Myocyte (in vitro differentiated cells): ENCODE data around the gene SEL1L2. TPM values are rescaled to one million over a fixed set of nuclear protein-coding genes. Genes with fewer than 3 reads are reported as not detected.

Source experiments
- DNase-seq: peaks from one replicate; pipeline ENCODE4 v3.0.0-alpha.2; 2012; ENCODE audit warnings: low read depth
- total RNA-seq: library from RNA; depleted of rRNA; stranded (reverse); fragments of >200 nt; gene quantifications from 2 replicates; pipeline ENCODE4 v1.2.3, GENCODE V29; 2014

Gene SEL1L2
- total RNA-seq, 1 donor from 2014 or later = not detected

DNA sequence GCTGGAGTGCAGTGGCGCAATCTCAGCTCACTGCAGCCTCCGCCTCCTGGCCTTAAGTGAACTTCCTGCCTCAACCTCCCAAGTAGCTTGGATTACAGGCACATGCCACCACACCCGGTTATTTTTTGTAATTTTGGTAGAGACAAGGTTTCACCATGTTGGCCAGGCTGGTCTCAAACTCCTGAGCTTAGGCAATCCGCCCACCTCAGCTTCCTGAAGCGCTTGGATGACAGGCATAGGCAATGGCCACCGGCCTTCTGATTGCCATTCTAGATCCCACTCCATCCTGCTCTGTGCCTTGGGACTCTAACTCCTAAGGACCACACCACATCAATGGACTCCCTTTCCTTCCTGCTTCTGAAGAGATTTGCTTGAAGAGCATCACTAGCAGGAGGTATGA lies 60.6 kb downstream of the SEL1L2 start:
- no peak for DNase-seq

DNA sequence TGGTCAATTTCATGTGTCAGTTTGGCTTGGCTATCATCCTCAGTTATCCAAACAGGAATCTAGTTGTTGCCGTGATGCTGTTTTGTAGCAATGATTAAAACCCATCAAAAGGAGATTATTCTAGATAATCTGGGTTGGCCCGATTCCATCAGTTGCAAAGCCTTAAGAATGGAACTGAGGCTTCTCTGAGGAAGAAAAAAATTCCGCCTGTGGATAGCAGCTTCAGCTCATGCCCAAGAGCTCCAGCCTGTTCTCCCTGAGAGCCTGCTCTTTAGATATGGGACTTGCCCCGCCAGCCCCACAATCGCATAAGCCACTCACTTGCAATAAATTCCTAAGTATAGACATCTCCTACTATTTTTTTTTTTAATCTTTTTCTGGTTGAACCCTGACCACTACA lies 61.5 kb downstream of the SEL1L2 start:
- DNase-seq = no peak

DNA sequence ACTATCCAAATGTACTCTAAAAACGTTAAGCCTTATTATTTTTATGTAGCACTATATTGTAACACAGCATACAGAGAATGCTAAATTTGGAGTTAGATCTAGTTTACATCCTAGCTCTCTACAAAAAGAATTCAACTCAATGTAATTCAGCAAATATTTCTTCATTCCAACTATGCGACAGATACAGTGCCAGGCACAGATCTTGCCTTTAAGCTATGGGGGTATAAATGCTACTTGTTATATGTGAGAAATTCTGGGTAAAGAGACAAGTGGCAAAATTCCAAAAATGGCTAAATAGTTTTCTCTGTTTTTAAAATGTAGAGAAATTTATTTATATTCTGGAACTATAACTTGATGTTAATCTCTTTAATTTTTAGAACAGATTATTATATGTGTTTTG lies 63.2 kb downstream of the SEL1L2 start:
- DNase-seq = no peak

DNA sequence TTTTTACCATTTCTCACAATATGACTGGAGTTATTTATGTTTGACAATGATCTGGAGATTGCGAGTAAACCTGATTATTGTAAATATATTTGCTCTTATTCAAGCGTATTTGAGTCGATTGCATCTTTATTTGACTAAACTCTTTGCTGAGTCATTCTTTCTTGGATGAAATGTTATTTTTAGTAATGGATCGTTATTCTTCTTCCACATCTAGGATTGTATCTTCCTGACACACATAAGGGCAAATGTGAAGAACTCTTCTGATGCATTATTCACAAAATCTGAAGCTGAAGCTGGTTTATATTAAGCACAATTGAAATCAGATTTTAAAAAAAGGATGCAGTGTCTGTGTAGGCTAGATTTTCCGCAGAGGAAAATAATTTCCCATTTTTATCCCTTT lies 68.2 kb downstream of the SEL1L2 start:
- DNase-seq = no peak

DNA sequence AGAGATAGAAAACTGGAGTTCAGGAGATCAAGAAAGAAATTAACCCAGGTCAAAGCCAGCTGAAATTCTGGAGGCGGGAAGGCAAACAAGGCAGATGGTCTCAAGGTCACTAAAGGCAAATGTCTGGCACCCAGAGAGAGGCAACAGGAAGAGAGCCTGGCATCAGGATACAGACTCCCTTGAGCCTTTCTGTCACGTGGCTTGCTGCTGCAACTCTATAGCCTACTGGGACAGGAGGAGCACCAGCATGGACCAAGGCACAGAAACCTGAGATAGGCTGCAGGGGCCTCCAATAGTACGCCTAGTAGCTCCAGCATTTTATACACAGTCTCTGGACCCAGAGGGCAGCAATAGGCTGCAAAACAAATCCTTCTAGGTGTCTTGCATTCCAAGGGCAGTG lies 75.1 kb downstream of the SEL1L2 start:
- no peak for DNase-seq

DNA sequence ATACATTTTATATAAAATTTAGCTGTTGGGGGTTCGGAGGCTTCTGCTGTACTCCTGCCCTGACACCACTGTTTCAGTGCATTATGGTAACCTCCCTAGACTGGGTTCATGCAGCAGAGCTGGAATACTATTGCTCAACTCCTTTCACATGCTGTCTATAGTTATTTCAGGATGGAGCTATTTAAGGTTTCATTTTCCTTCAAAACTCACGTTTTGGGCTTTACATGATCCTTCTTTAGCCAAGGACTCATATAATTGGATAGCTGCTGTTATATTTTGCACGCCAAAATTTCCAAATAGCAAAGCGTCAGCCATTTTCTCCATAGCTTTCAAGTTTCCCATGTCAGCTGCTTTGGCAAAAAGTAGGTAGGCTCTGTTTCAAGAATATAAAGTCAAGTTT lies 76.8 kb downstream of the SEL1L2 start:
- DNase-seq = no peak

DNA sequence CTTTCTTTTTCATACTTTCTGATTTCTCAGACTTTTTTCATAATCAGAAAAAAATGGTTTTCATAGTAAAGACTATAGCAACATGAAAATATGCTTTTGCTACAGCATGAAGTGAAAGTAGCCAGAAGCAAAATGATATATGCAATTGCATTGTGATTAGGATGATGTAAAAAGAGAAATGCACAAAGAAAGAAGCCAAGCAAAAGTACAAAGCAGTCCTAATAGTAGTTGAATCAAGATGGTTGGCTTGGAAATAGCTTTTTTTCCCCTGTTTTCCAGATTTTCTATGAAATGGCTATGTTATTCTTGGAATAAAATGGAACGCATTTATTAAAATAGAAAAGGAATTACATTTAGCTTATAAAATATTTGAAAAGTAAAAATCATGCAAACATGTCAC lies 77.3 kb downstream of the SEL1L2 start:
- no peak for DNase-seq

DNA sequence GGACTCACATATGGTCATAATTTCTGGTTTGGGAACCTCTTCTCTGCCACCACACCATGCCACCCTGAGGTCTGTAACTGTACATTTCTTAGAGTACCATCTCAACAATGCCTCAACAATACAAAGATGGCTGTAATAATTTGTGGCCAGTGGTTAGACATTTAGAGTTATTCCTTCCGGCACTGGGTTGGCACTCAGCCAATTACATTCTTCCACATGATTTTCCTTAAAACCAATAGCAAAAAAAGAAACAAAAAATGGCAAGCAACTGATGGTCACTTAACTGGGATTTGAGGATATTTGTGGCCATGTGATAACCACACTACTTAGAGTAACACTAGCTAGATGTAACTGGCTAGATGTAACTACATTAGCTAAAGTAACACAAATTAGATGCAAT lies 79.9 kb downstream of the SEL1L2 start:
- peak; percentile 5 for DNase-seq

DNA sequence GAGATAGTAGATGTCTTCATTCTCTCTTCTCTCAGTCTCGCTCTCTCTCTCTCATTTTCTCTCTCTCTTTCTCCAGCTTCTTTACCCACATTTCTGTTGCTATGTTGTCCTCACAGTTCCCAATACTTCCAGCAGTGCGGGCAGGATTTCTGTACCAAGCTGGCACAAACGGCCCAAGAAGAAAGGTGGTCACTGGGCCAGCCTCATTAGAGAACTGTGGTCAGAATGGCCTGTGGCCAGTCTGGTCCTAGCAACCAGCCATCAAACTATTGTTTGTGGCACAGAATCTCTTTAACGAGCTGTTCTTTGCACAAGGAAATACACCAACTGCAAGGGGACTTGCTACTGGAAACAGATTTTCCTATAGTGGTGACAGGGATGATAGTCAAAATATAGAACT lies 81.3 kb downstream of the SEL1L2 start:
- no peak for DNase-seq

DNA sequence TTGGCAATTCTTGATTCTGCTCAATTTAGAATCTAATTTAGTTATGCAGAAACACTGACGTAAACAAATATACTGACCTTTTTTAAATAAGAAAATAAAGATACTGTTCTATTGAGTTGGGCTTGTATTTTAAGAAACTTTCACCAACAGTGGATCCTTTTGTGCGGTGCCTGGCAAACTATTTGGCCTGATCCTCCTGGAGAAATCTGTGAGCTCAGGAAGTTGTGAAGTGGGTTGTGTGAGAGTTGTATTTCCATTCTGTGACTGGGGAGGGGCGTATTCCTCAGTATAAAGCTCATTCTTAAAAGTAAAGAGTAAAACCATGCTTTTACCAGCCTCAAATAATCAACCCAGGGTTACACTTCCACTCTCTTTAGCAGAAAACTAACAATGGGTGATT lies 85.6 kb downstream of the SEL1L2 start:
- DNase-seq = no peak

DNA sequence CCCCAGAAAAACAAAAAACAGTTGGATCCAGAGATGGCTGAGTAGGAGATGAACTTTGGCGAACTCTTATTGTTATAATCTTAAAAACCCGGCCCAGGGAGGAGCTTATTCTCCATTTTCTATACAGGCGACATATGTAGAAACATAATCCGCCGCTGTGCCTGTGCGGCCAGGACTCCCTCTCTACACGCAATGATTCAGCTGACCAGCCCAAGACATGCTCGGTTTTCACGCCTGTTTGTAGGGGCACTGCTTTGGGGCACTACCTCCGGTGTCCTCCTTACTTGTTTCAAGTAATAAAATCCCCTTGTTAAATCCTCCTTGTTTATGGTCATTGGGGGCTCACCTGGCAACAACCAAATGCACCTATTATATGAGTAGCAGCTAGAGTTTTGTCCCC lies 89.9 kb downstream of the SEL1L2 start:
- no peak for DNase-seq

DNA sequence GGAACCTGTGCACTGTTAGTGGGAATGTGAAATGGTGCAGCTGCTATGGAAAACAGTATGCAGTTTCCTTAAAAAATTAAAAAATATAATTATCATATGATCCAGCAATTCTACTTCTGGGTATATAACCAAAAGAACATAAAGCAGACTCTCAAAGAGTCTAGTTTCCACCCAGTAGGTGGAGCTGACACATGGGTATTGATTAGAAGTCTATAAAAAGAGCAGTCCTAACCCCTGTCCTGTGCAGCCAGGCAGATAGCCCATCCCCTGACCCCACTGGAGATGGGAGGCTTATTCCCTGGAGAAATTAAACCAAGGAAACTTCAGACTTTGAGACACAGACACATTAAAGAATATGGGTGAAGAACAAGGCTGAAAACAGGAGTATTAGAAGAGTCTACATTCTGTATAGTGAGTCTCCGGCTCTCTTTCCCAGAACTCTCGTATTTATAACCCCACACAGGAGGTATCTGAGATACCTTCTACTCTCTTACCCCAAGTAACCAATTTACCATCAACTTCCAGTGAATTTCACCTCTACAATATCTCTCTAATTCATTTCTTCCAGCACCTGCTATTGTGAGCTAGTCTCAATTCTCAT lies 92.3 kb downstream of the SEL1L2 start:
- DNase-seq = no peak

DNA sequence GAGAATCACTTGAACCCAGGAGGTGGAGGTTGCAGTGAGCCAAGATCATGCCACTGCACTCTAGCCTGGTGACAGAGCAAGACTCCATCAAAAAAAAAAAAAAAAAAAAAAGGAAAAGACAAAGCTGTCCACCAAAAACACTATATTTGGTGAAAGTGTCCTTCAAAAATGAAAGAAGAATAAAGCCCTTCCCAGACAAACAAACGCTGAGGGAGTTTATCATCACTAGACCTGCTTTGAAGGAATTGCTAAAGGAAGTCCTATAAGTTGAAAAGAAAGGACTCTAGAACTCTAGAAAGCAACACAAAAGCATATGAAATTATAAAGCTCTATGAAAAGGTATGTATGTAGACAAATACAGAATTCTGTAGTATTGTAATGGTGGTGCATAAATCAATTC lies 98.8 kb downstream of the SEL1L2 start:
- no peak for DNase-seq

DNA sequence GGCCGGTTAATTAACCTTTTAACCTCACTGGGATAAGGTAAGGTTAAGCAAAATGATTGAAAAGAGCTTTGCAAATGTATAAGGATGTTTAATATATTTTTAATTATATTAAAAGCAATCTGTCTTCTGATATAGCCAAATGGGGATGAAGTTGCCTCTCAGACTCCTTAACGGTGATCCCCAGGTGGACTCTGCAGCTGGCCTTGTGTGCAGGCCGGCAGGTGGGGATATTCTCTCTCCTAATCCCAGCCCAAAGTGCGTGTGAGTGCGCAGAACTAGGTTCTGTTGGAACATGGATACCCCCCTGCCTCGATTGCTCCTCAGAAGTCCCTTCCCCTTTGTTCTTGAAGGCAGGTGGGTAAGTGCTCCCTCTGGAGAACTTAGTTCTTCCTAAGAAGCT lies 105.6 kb downstream of the SEL1L2 start:
- no peak for DNase-seq

DNA sequence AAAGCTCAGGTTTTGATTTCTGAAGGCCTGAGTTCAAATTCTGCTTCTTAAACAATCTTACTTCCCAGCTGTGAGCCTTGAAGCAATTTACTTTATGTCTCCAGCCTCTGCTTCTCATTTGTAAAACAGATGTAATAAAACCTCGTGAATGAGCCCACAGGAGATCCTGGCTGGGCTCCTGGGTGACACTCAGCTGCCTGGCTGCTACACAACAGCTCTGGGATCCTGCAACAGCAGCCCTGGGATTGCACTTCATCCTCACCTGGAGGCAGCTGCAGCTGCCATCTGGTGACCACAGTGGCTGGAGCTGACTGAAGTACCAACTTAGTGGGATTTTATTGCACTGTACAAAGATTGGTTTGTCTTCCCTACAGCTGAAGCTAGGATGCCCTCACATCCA lies 107.0 kb downstream of the SEL1L2 start:
- no peak for DNase-seq

DNA sequence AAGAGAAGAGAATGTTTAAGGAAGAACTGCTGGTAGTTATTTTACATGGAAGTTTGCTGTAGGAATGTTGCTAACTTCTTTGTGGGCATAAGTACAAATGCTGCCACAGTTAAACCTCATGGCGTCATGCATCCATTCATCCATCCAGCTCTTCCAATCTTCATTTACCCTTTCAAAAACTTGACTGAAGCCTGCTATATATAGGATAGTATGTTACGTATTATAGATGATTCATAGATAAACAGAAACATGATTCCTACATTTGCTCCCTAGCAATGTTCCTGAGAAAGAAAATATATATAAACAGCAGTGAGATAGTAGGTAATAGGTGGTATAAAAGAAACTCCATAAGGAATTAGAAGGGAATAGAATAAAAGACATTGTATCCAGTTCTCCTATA lies 111.8 kb downstream of the SEL1L2 start:
- no peak for DNase-seq

DNA sequence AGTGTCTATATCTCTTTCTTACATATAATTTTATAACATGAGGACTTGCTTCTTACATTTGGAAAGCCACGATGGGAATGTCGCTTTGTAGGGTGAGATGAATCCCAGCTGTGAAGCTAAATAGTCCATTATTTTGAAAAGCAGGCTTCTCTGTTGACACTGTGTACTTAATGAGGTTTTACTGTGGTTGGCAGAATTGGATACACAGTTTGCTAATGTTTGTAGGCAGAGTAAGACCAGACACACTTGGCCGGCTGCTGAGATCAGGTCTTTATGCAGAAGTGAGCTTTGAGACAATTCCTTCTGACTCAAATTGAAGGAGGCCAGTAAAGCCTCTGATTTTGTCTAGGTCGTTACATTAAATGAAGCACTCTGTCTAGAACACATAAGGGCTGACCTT lies 112.6 kb downstream of the SEL1L2 start:
- no peak for DNase-seq

DNA sequence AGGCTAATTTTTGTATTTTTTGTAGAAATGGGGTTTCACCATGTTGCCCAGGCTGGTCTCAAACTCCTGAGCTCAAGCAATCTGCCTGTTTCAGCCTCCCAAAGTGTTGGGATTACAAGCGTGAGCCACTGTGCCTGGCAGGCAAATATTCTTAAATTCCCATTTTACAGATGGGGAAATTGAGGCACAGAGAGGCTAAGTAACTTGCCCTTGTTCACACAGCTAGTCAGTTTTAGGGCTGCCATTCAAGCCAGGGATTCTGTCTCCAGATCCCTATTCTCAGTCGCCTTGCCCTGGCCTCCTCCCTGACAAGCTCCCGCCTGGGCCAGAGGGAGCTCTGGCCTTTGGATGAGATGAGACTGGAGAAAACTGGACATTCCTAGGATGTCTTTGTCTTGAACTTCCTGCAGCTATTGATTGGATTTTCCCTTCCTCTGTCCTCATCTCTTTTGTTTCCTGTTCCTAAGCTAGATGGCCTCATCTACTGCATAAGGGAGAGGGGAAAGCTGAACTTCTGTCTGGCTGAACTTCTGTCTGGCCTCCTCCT lies 115.1 kb downstream of the SEL1L2 start:
- no peak for DNase-seq

DNA sequence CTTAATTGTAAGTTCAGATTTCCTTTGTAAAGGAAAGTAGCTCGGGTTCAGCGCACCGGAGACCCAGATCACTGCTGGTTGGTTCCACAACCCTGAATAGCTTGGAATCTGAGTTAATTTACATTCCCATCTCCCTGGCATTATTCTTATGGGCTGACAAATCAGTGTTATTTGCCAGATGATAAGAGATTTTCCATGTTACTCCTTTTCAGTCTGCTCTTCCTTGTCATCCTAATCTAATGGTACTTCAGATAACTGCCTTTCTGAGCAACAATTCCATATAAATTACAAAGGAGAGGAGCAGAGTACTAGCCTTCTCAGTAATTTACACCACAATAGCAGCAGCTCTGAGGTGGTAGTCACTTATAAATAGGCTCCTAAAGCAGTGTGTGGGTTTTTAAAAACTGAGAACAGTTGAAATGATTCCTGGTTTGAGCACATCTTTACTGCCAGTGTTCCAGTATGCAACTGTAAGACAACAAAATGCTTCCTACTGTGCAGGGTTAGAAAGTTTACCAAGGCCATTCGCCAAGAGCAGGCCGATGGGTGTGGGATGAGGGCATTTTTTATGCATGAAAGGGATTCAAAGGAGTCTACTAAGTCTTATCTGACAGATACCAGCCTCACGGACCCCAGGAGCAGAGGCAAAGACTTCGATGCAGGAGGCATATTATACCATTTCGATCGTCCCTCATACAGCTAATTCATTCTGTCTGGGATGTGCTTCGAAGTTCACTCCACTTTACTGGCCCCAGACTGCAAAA lies 115.8 kb downstream of the SEL1L2 start:
- DNase-seq = no peak

DNA sequence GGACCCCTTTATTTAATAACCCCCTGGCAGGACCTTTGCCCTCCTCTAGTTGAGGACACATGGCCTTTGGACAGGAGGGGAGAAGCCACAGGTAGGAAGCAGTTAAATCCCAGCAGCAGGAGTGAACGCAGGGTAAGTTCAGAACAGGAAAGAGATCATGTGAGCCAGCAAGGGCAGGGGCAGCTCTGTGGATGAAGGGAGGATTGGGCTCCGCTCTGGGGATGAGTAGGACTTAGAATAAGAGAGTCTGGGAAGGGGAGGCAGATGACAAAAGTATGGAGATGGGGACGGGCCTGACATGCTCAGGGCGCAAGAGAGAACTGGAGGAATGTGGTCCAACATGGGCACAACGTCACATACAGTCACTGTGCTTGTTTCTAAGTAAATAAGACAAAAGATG lies 116.6 kb downstream of the SEL1L2 start:
- DNase-seq = no peak

DNA sequence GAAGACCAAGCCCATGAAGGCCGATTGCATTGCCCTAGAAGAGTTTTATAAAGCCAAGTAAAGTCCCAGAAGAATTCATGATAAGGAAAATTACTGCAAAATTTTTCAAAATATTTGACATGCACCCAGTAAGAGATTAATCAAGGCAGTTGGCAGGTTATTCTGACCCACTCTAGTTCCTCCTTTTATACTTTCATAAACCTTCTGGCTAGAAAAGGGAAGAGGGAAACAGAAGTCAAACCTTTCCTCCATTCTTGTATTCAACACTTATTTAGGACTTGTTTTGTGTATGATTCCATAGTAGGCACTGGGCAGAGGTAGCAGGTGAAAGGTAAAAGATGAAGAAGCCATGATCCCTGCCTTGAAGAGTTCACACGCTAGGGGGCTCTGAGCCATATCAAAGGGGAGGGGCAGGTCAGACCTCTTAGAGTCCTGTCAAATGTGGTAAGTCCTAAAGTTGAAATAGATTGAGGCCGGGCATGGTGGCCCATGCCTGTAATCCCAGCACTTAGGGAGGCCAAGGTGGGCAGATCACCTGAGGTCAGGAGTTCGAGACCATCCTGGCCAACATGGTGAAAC lies 120.2 kb downstream of the SEL1L2 start:
- DNase-seq = no peak

DNA sequence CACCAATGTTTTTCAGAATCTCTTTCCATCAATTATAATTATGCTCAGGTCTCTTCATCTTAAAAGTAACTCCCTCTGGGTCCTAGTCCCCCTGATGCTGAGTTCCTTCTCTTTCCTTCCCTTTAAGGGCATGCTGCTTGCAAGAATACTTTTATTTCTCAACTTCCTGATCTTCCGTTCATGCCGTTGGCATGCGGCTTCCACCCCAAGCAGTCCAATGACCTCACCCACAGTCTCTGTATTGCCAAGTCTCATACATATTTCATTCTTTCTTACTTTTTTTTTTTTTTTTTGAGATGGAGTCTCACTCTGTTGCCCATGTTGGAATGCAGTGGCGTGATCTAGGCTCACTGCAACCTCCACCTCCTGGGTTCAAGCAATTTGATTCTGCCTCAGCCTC lies 122.1 kb downstream of the SEL1L2 start:
- DNase-seq = peak; percentile 9
